Measurements from ENCODE around the gene MCAT.

Gene MCAT

DNA sequence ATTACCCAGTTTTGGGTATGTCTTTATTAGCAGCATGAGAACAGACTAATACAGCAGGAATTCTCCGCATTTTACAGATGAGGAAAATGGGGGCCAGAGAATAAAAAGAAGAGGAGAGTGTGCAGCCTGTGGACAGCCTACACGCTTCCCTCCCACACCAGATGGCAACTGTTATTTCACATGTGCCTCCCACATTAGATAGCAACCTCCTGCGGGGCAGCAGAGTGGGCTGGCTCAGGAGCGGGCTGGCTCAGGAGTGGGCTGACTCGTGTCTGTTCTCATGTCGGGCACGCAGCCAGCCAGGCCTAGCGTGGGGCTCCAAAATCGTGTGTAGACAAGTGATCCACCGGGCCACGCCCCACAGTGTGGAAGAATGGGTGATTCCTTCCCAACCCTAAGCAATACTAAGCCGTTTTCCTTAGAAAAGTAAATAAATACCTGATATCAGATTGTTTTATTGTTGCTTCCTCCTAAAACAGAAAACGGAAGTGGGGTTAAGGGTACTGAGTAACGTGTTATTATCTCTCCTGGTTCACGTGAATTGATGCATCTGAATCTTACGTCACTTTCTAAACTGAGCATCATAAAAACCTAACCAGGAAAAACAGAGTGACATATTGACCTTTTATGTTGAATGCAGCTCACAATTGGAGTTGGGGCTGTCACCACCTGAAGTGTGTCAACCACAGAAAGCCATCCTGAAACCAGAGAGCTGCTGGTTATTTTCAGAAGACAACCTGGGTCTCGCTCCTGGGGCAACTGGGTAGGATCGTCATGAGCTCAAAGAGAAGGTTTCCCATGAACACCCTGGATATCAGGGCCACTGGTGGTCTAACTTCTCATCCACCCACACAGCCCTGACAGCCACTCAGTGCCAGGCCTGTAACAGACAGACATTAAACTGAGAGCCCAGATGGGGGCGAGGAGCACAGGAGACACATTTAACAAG is 57.3 kb downstream of the MCAT start:
- no peak for DNase-seq

Data from EL (cell line).